Spinal cord (tissue), 10 donors: ENCODE measurements around the gene FLNB. TPM values are rescaled to one million over a fixed set of nuclear protein-coding genes. Genes with fewer than 3 reads are reported as not detected.

Experiments
- DNase-seq, 6 donors: peaks; one replicate each; pipeline versions ENCODE4 v3.0.0 to v3.0.0-alpha.2; 2013 to 2015; ENCODE audit warnings: low spot score in 6 of 6, low read depth in 4 of 6
- H3K27ac ChIP-seq: one replicate; pipeline ENCODE4 v1.5.1; 2013; ENCODE audit warnings: low read depth, low read length, control low read depth
- H3K27me3 ChIP-seq: one replicate; pipeline ENCODE4 v1.6.1; 2013; ENCODE audit warnings: low read length; ENCODE audit not compliant: control insufficient read depth, insufficient read depth
- H3K36me3 ChIP-seq: one replicate; pipeline ENCODE4 v1.6.1; 2013; ENCODE audit warnings: low read length; ENCODE audit not compliant: control insufficient read depth, insufficient read depth
- H3K4me1 ChIP-seq: one replicate; pipeline ENCODE4 v1.6.1; 2013; ENCODE audit warnings: low read length; ENCODE audit not compliant: control insufficient read depth, insufficient read depth
- H3K4me3 ChIP-seq: one replicate; pipeline ENCODE4 v1.5.1; 2013; ENCODE audit warnings: low read depth, low read length, control low read depth
- H3K9me3 ChIP-seq: one replicate; pipeline ENCODE4 v1.6.1; 2013; ENCODE audit warnings: low read length; ENCODE audit not compliant: control insufficient read depth, insufficient read depth
- WGBS: methylation state at CpG from one replicate; pipeline ENCODE4 v1.1.5; 2013; ENCODE audit warnings: missing lambda C conversion rate; ENCODE audit not compliant: insufficient coverage; 5-methylcytosine and 5-hydroxymethylcytosine counted together
- polyA plus RNA-seq, 2 donors: library from polyadenylated mRNA; unstranded; fragments of 120-200 nt; gene quantifications; one replicate each; pipeline ENCODE4 v1.2.1, GENCODE V29; 2013; ENCODE audit not compliant: insufficient read length in 2 of 2
- total RNA-seq, 2 donors: library from RNA; depleted of rRNA in 1 of 2; stranded (reverse); fragments of 120-200 nt in 1 of 2; fragments of >200 nt in 1 of 2; gene quantifications; one replicate each; pipeline versions ENCODE4 v1.2.3 to v1.2.4, GENCODE V29; 2013 to 2014
- donor health status: healthy.

Gene FLNB
- total and polyA plus RNA-seq, 4 donors: 46.1 to 251 (median 74.7) TPM

DNA sequence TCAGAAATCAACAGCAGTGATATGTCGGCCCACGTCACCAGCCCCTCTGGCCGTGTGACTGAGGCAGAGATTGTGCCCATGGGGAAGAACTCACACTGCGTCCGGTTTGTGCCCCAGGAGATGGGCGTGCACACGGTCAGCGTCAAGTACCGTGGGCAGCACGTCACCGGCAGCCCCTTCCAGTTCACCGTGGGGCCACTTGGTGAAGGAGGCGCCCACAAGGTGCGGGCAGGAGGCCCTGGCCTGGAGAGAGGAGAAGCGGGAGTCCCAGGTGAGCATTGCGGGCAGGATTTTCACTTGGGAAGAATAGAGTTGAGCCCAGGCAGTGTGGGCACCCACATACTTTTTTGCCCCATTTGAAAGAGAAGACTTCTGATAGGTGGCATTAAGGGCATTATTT, 145.1 kb downstream of the FLNB start:
- H3K4me1 ChIP-seq: peaks cover 7% of the 10 kb centered on the region
- WGBS: 98% methylated on average over 16 of the region's 16 CpGs
- no peak for DNase-seq
- peaks cover 35% of the 10 kb centered on the region for H3K36me3 ChIP-seq
- H3K27me3 ChIP-seq: no peaks in the 10 kb centered on the region
- H3K27ac ChIP-seq: no peak overlapping the region
- H3K4me3 ChIP-seq: no peak overlapping the region
- no peaks in the 10 kb centered on the region for H3K9me3 ChIP-seq

DNA sequence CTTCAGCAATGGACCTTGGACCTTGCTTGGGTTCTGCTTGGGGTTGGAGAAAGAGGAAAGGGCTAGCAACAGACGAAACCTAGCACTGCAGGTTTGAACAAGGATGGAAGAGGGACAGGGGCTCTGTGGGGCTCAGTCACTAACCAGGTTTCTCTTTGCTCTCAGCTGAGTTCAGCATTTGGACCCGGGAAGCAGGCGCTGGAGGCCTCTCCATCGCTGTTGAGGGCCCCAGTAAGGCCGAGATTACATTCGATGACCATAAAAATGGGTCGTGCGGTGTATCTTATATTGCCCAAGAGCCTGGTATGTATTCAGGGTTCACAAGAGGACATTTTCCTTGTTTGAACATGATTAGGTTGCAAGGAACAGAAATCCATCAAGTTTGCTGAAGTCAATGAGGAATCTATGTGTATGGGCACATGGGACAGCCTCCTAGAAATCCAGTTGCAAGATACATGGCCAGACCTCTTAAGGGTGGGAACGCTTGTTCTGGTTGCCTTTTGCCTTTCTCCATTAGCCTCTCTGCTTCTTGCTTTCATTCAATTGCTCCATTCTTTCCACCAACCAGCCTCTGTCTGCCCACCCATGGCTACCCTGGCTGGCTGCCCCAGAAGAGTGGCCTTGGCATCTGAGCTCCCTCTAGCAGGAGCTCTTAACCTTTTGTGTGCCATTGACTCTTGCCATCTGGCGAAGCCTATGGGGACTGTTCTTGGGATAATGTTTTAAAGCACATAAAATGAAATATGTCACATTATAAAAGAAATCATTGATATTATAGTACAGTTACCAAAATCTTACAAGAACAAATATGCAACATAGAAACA, 146.6 kb downstream of the FLNB start:
- H3K9me3 ChIP-seq: no peaks in the 10 kb centered on the region
- DNase-seq: peak in 2 of 6 donors; percentile 60 to 79
- 85% methylated on average over 8 of the region's 10 CpGs for WGBS
- peaks cover 27% of the 10 kb centered on the region for H3K36me3 ChIP-seq
- H3K27ac ChIP-seq: no peak overlapping the region
- no peaks in the 10 kb centered on the region for H3K27me3 ChIP-seq
- H3K4me3 ChIP-seq: no peak overlapping the region
- peaks cover 11% of the 10 kb centered on the region for H3K4me1 ChIP-seq

DNA sequence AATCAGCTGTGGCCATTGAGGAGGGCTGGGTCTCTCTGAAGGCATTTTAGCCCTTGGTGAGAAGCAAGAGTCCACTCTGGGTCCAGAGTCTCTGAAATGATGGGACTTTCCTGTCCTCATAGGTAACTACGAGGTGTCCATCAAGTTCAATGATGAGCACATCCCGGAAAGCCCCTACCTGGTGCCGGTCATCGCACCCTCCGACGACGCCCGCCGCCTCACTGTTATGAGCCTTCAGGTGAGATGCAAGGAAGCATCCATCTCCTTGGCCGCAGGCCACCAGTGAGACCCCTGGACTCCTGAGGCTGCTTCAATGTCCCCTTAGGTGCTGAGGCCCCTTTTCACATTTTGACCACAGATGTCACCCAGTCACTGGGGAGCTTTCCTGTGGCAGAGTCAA, 147.6 kb downstream of the FLNB start:
- H3K9me3 ChIP-seq: no peaks in the 10 kb centered on the region
- WGBS: 93% methylated on average over 9 of the region's 10 CpGs
- DNase-seq: no peak
- peaks cover 24% of the 10 kb centered on the region for H3K36me3 ChIP-seq
- H3K4me3 ChIP-seq: no peak overlapping the region
- no peak overlapping the region for H3K27ac ChIP-seq
- peaks cover 11% of the 10 kb centered on the region for H3K4me1 ChIP-seq
- no peaks in the 10 kb centered on the region for H3K27me3 ChIP-seq

DNA sequence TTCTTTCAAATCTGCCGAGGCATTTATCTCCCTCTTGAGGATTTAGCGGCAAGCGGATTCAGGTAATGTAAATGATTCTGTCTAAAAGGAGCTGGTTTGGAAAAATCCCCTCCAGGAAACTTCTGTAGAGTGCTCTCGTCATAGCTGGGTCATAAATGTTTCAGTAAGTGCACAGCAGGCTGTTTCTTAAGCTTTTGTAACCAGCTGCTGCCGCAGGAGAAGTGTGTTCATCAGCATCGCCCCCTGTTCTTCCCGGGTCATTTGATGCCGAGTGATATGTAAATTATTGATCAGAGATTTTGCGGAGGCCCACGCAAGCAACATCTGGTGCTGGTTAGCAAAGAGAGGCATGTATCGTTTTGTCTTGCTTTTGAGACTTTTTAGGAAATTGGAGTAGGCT, 149.5 kb downstream of the FLNB start:
- Histone ChIP-seq H3K9me3 (no peaks in the 10 kb centered on the region), H3K4me3 (no peak overlapping the region), H3K27ac (no peak overlapping the region), H3K27me3 (no peaks in the 10 kb centered on the region), H3K36me3 (peaks cover 17% of the 10 kb centered on the region), H3K4me1 (peaks cover 11% of the 10 kb centered on the region)
- WGBS: 42% methylated on average over 8 of the region's 11 CpGs
- DNase-seq: peak in 1 of 6 donors; percentile 87

DNA sequence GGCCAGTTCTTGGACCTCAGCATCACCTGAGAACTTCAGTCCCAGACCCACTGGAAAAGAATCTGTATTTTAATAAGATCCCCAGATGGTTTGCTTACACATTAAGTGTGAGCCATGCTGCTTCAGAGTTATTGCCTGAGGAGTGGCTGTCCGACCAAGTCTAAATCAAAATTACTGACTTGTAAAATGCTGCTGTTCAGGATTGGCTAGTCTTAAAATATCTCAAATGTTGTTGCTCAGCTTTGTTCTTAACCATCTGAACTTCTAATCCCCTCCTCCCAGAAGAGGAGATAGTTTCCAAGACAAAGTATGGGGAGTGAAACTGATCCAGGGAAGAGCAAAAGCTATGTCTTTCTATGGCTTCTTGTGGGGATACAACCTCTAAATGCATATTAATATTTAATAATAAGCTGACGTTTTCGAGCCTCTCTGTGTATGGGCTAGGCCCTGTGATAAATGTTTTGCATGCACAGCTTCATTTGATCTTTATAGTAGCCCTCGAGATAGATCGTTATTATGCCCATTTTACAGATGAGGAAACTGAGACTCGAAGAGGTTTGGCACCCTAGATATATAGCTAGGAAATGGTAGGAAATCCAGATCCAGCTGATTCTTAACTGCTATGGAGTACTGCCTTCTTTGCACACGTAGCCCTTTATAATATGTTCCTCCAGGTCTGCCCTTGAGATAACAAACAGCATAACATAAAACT, 150.4 kb downstream of the FLNB start:
- Histone ChIP-seq H3K4me3 (no peak overlapping the region), H3K27ac (no peak overlapping the region), H3K4me1 (peaks cover 15% of the 10 kb centered on the region), H3K27me3 (no peaks in the 10 kb centered on the region), H3K9me3 (no peaks in the 10 kb centered on the region), H3K36me3 (peaks cover 12% of the 10 kb centered on the region)
- no peak for DNase-seq
- 100% methylated on average over 3 of the region's 7 CpGs for WGBS

- H3K4me1 ChIP-seq: peaks cover 26% of the 10 kb centered on the region
- H3K9me3 ChIP-seq: no peaks in the 10 kb centered on the region
- H3K27ac ChIP-seq: no peak overlapping the region
- no peaks in the 10 kb centered on the region for H3K27me3 ChIP-seq
- peaks cover 24% of the 10 kb centered on the region for H3K36me3 ChIP-seq
- no peak overlapping the region for H3K4me3 ChIP-seq
- DNase-seq: no peak
- 100% methylated on average over 1 of the region's 1 CpG for WGBS
Observed at GRCh38 chr3:58160399-58160798, 152.2 kb downstream of the FLNB start.

GRCh38 chr3:58161435-58162398, 153.5 kb downstream of the FLNB start:
- H3K4me3 ChIP-seq: no peak overlapping the region
- H3K27ac ChIP-seq: no peak overlapping the region
- peaks cover 18% of the 10 kb centered on the region for H3K36me3 ChIP-seq
- WGBS: 89% methylated on average over 9 of the region's 11 CpGs
- no peaks in the 10 kb centered on the region for H3K27me3 ChIP-seq
- no peaks in the 10 kb centered on the region for H3K9me3 ChIP-seq
- DNase-seq: no peak
- peaks cover 28% of the 10 kb centered on the region for H3K4me1 ChIP-seq

GRCh38 chr3:58163234-58163633, 155.0 kb downstream of the FLNB start:
- peaks cover 41% of the 10 kb centered on the region for H3K4me1 ChIP-seq
- no peak for DNase-seq
- WGBS: 80% methylated on average over 14 of the region's 14 CpGs
- H3K27ac ChIP-seq: peak overlapping the region; percentile 76
- H3K36me3 ChIP-seq: peaks cover 26% of the 10 kb centered on the region
- H3K9me3 ChIP-seq: no peaks in the 10 kb centered on the region
- H3K27me3 ChIP-seq: no peaks in the 10 kb centered on the region
- no peak overlapping the region for H3K4me3 ChIP-seq

DNA sequence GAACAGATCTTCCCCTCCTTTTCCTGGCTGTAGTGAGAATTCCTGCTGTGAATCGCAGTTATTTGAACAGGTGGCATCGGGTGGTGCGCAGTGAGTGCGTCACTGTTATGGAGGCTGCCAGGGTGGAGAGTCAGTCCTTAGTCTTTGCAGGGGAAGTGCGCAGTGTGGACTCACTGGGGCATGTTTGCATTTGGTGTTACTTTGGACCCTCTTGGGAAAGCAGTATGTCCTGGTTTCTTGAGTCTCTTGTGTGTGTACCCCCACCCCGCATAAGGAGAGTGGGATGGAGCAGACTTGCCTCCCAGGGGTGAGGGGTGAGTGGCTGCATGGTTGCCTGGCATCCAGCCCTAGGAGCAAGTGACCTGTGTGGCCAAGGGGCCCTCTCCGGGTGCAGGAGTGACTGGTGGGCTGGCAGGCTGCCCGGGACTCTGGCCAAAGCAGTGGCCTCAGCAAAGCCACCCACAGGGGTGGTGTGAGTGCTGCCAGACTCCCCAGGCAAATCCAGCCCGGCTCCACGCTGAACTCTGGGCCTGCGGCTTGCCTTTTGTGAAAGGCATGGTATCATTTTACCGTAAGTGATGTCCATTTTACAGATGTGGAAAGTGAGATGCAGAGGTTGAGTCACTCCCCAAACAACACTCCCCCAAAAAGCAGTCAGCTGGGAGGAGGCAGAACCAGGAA, 156.1 kb downstream of the FLNB start:
- WGBS: 55% methylated on average over 9 of the region's 12 CpGs
- H3K27me3 ChIP-seq: no peaks in the 10 kb centered on the region
- no peak overlapping the region for H3K4me3 ChIP-seq
- peaks cover 28% of the 10 kb centered on the region for H3K36me3 ChIP-seq
- peak overlapping the region; percentile 76 for H3K27ac ChIP-seq
- H3K4me1 ChIP-seq: peaks cover 40% of the 10 kb centered on the region
- H3K9me3 ChIP-seq: no peaks in the 10 kb centered on the region
- peak in 2 of 6 donors; percentile 23 to 71 for DNase-seq
